H1 (cell line): ENCODE measurements around the gene ADD1. TPM values are rescaled to one million over a fixed set of nuclear protein-coding genes. Genes with fewer than 3 reads are reported as not detected.

Source experiments
- CTCF ChIA-PET: fragments of 300-600 bp; sonication (Branson Sonifier 250); formaldehyde crosslinking; loops from one replicate; lab custom pipeline; 2021; ENCODE audit not compliant: partially characterized antibody; lab: Charles Lee
- POLR2A ChIA-PET: fragments of 300-600 bp; sonication (Branson Sonifier 250); formaldehyde crosslinking; loops from one replicate; lab custom pipeline; 2021; ENCODE audit warnings: inconsistent platforms; ENCODE audit not compliant: partially characterized antibody; lab: Charles Lee
- DNase-seq, 2 experiments: peaks; one replicate each; pipeline versions ENCODE4 v3.0.0 to v3.0.0-alpha.2; 2010 to 2022; ENCODE audit warnings: low spot score in 2 of 2, low read depth in 1 of 2, mixed read lengths in 1 of 2
- FAIRE-seq: peaks from 2 replicates; lab custom pipeline; 2011; peaks lifted over from hg19 to GRCh38; lab: Jason Lieb, UNC
- H2AFZ ChIP-seq: 2 replicates; pipeline ENCODE4 v1.8.1; 2012; ENCODE audit warnings: low read length, inconsistent platforms
- H2AK5ac ChIP-seq: 2 replicates; pipeline ENCODE4 v1.6.1; 2013; ENCODE audit warnings: low read depth, low read length
- H2BK120ac ChIP-seq: replicated peaks from 2 replicates; pipeline ENCODE3; 2013; ENCODE audit warnings: low read depth, low read length, inconsistent platforms
- H2BK12ac ChIP-seq: 2 replicates; pipeline ENCODE4 v1.6.1; 2013; ENCODE audit warnings: low read depth, low read length
- H2BK15ac ChIP-seq: 2 replicates; pipeline ENCODE4 v1.6.1; 2013; ENCODE audit warnings: low read length
- H2BK20ac ChIP-seq: 2 replicates; pipeline ENCODE4 v1.6.1; 2013; ENCODE audit warnings: low read length
- H2BK5ac ChIP-seq: 2 replicates; pipeline ENCODE4 v1.6.1; 2013; ENCODE audit warnings: low read depth, low read length
- H3K14ac ChIP-seq: 2 replicates; pipeline ENCODE4 v1.6.1; 2013; ENCODE audit warnings: inconsistent platforms; ENCODE audit not compliant: insufficient read length
- H3K18ac ChIP-seq: 2 replicates; pipeline ENCODE4 v1.6.1; 2013; ENCODE audit warnings: low read length; ENCODE audit errors: extremely low read depth
- H3K23ac ChIP-seq: 2 replicates; pipeline ENCODE4 v1.6.1; 2013; ENCODE audit warnings: inconsistent platforms; ENCODE audit not compliant: insufficient read length
- H3K23me2 ChIP-seq: 2 replicates; pipeline ENCODE4 v1.6.1; 2013; ENCODE audit warnings: low read depth, low read length
- H3K27ac ChIP-seq: 2 replicates; pipeline ENCODE4 v1.6.1; 2011; ENCODE audit warnings: low read depth, low read length, inconsistent platforms
- H3K27me3 ChIP-seq, 4 experiments: replicated peaks in 1 of 4; 1 replicate in 1 of 4; 2 replicates in 3 of 4; pipeline versions ENCODE4 v1.6.1 to v1.8.1; 2011 to 2013; ENCODE audit warnings: low read length in 3 of 4, mild to moderate bottlenecking in 3 of 4, inconsistent platforms in 2 of 4, mixed read lengths in 2 of 4, moderate library complexity in 1 of 4; ENCODE audit not compliant: control insufficient read depth in 3 of 4, insufficient read depth in 3 of 4; ENCODE audit errors: extremely low read depth in 1 of 4
- H3K36me3 ChIP-seq, 4 experiments: 2 replicates each; pipeline versions ENCODE4 v1.6.1 to v1.8.1; 2011 to 2013; ENCODE audit warnings: mild to moderate bottlenecking in 4 of 4, low read length in 3 of 4, moderate library complexity in 2 of 4, control low read depth in 1 of 4, inconsistent platforms in 1 of 4; ENCODE audit not compliant: insufficient read depth in 4 of 4, control insufficient read depth in 2 of 4
- H3K4ac ChIP-seq: replicated peaks from 2 replicates; pipeline ENCODE3; 2013; ENCODE audit warnings: low read length, low read depth, mixed read lengths, inconsistent platforms; ENCODE audit not compliant: insufficient read length
- H3K4me1 ChIP-seq, 4 experiments: replicated peaks in 1 of 4; 1 replicate in 1 of 4; 2 replicates in 3 of 4; pipeline versions ENCODE4 v1.6.1 to v1.8.1; 2011 to 2013; ENCODE audit warnings: low read length in 3 of 4, inconsistent platforms in 2 of 4, mixed read lengths in 1 of 4; ENCODE audit not compliant: insufficient read depth in 4 of 4, control insufficient read depth in 3 of 4
- H3K4me2 ChIP-seq, 2 experiments: 2 replicates each; pipeline versions ENCODE4 v1.6.1 to v1.8.1; 2011 to 2013; ENCODE audit warnings: low read depth in 2 of 2, low read length in 2 of 2, control low read depth in 1 of 2, inconsistent platforms in 1 of 2, mild to moderate bottlenecking in 1 of 2; ENCODE audit not compliant: insufficient read depth in 1 of 2
- H3K4me3 ChIP-seq, 4 experiments: fragments of 200-600, 300-600 bp in 1 of 4; sonication (generic), shearing (Covaris generic), sonication (Bioruptor Twin) in 1 of 4; 2 replicates each; pipeline versions ENCODE4 v1.5.1 to v1.8.1; 2011 to 2016; ENCODE audit warnings: low read length in 4 of 4, low read depth in 3 of 4, control low read depth in 2 of 4, inconsistent platforms in 2 of 4, mild to moderate bottlenecking in 2 of 4, mixed read lengths in 1 of 4, moderate library complexity in 1 of 4; ENCODE audit not compliant: insufficient read depth in 2 of 4; ENCODE audit errors: extremely low read depth in 1 of 4
- H3K56ac ChIP-seq: replicated peaks from 2 replicates; pipeline ENCODE3; 2013; ENCODE audit warnings: low read depth, mild to moderate bottlenecking, mixed read lengths, low read length, inconsistent platforms; ENCODE audit not compliant: insufficient read length
- H3K79me1 ChIP-seq: 2 replicates; pipeline ENCODE4 v1.6.1; 2013; ENCODE audit warnings: low read depth, low read length, control low read depth
- H3K79me2 ChIP-seq, 2 experiments: 2 replicates each; pipeline versions ENCODE4 v1.6.1 to v1.8.1; 2012 to 2013; ENCODE audit warnings: low read length in 2 of 2, mild to moderate bottlenecking in 2 of 2, inconsistent platforms in 1 of 2; ENCODE audit not compliant: insufficient read depth in 2 of 2, control insufficient read depth in 1 of 2
- H3K9ac ChIP-seq, 4 experiments: replicated peaks in 1 of 4; 1 replicate in 1 of 4; 2 replicates in 3 of 4; pipeline versions ENCODE4 v1.6.1 to v1.8.1; 2011 to 2013; ENCODE audit warnings: low read depth in 3 of 4, low read length in 3 of 4, control low read depth in 2 of 4, mild to moderate bottlenecking in 2 of 4, moderate library complexity in 2 of 4, inconsistent platforms in 1 of 4; ENCODE audit errors: extremely low read depth in 1 of 4
- H3K9me3 ChIP-seq, 2 experiments: 2 replicates each; pipeline versions ENCODE4 v1.6.1 to v1.8.1; 2012 to 2013; ENCODE audit warnings: mild to moderate bottlenecking in 2 of 2, moderate library complexity in 2 of 2, control low read depth in 1 of 2, inconsistent platforms in 1 of 2, low read depth in 1 of 2, low read length in 1 of 2, mixed read lengths in 1 of 2; ENCODE audit not compliant: insufficient read depth in 2 of 2
- H4K20me1 ChIP-seq, 2 experiments: replicated peaks in 1 of 2; 2 replicates each; pipeline versions ENCODE3 to v1.8.1; 2011 to 2013; ENCODE audit warnings: inconsistent platforms in 2 of 2, low read length in 2 of 2, mild to moderate bottlenecking in 1 of 2; ENCODE audit not compliant: insufficient read depth in 2 of 2, control insufficient read depth in 1 of 2
- H4K5ac ChIP-seq: 2 replicates; pipeline ENCODE4 v1.6.1; 2013; ENCODE audit warnings: low read length, low read depth, mixed read lengths, inconsistent platforms; ENCODE audit not compliant: insufficient read length
- H4K8ac ChIP-seq: 2 replicates; pipeline ENCODE4 v1.8.0; 2013; ENCODE audit warnings: mild to moderate bottlenecking, moderate library complexity, low read length, inconsistent platforms; ENCODE audit not compliant: insufficient read depth; ENCODE audit errors: extremely low read depth
- H4K91ac ChIP-seq: replicated peaks from 2 replicates; pipeline ENCODE3; 2013; ENCODE audit warnings: low read length, mixed read lengths, inconsistent platforms; ENCODE audit not compliant: insufficient read length
- EGR1 ChIP-seq: IDR thresholded peaks from 2 replicates; pipeline ENCODE4 v1.6.1; 2011; ENCODE audit warnings: low read depth, low read length, borderline replicate concordance
- POLR2AphosphoS5 ChIP-seq: IDR thresholded peaks from 2 replicates; pipeline ENCODE4 v1.6.1; 2011; ENCODE audit warnings: low read depth, low read length
- SP2 ChIP-seq: IDR thresholded peaks from 2 replicates; pipeline ENCODE4 v1.6.1; 2012; ENCODE audit warnings: mild to moderate bottlenecking, low read length, inconsistent platforms
- WGBS, 2 experiments: shearing (Covaris generic) in 1 of 2; methylation state at CpG; one replicate each; pipeline versions ENCODE4 v1.1.6 to v1.1.7; 2013 to 2015; ENCODE audit warnings: low lambda C conversion rate in 2 of 2, mixed read lengths in 2 of 2, inconsistent platforms in 1 of 2, low coverage in 1 of 2, missing lambda C conversion rate in 1 of 2; ENCODE audit not compliant: insufficient replicate concordance in 2 of 2, insufficient coverage in 1 of 2, insufficient read length in 1 of 2; ENCODE audit errors: extremely low coverage in 1 of 2, missing lambda C conversion rate in 1 of 2; 5-methylcytosine and 5-hydroxymethylcytosine counted together
- polyA plus RNA-seq, 7 experiments: library from polyadenylated mRNA; depleted of rRNA in 3 of 7; stranded (reverse) in 5 of 7; unstranded in 2 of 7; fragments of >200 nt in 5 of 7; fragments of 200-250 nt in 2 of 7; gene quantifications; 1 replicate in 5 of 7; 2 replicates in 1 of 7; 4 replicates in 1 of 7; pipeline versions ENCODE4 v1.2.1 to v1.2.3, GENCODE V29; 2011 to 2013; ENCODE audit warnings: missing spikeins in 2 of 7, mixed read lengths in 2 of 7
- total RNA-seq: library from RNA; stranded (reverse); fragmentation: NEBNext Ultra II Directional; extraction: Animal tissue kit (Norgen Biotek cat#: 25700); gene quantifications from 2 replicates; pipeline ENCODE4 v1.2.1, GENCODE V29; 2021

ADD1 gene
- total and polyA plus RNA-seq, 2 of the 8 experiments (the other 6 are each of a cell fraction or from before 2014, with no cell fraction given) = 113 to 143 TPM

DNA sequence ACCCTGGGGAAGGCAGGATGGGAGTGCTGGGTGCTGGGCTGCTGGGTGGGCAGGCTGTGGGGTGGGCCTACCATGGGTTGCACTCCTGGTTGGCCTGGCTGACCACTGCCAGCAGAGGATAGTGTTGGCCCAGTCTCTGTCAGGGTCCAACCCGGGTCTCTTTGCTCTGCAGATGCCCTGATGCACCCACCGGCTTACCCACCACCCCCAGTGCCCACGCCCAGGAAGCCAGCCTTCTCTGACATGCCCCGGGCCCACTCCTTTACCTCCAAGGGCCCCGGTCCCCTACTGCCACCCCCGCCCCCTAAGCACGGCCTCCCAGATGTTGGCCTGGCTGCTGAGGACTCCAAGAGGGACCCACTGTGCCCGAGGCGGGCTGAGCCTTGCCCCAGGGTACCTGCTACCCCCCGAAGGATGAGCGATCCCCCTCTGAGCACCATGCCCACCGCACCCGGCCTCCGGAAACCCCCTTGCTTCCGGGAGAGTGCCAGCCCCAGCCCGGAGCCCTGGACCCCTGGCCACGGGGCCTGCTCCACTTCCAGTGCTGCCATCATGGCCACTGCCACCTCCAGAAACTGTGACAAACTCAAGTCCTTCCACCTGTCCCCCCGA lies 14.2 kb upstream of the ADD1 start:
- H2BK20ac ChIP-seq = no peak overlapping the region
- no peak for FAIRE-seq
- ChIA-PET CTCF (no interaction called here), POLR2A (no interaction called here)
- no peaks in the 10 kb centered on the region for H3K9me3 ChIP-seq
- no peak overlapping the region for H3K27ac ChIP-seq
- no peak overlapping the region for H3K23ac ChIP-seq
- no peak overlapping the region for H2AK5ac ChIP-seq
- H4K5ac ChIP-seq = no peak overlapping the region
- H3K27me3 ChIP-seq = no peaks in the 10 kb centered on the region
- no peak overlapping the region for H3K18ac ChIP-seq
- no peaks in the 10 kb centered on the region for H3K4me1 ChIP-seq
- no peak overlapping the region for H2AFZ ChIP-seq
- no peak overlapping the region for H3K4ac ChIP-seq
- H3K23me2 ChIP-seq = no peaks in the 10 kb centered on the region
- H2BK15ac ChIP-seq = no peak overlapping the region
- no peak overlapping the region for H4K91ac ChIP-seq
- no peak for DNase-seq
- H3K79me2 ChIP-seq = no peaks in the 10 kb centered on the region
- H3K4me3 ChIP-seq = no peak overlapping the region
- H2BK12ac ChIP-seq = no peak overlapping the region
- H3K56ac ChIP-seq = no peak overlapping the region
- no peak overlapping the region for H3K4me2 ChIP-seq
- no peak overlapping the region for H3K14ac ChIP-seq
- H3K9ac ChIP-seq = no peak overlapping the region
- H2BK5ac ChIP-seq = no peak overlapping the region
- peaks cover 0 to 50% (median 35%) of the 10 kb centered on the region in 4 experiments for H3K36me3 ChIP-seq
- H3K79me1 ChIP-seq = no peaks in the 10 kb centered on the region
- no peak overlapping the region for H2BK120ac ChIP-seq
- H4K8ac ChIP-seq = no peak overlapping the region
- peaks cover 0 to 18% of the 10 kb centered on the region in 2 experiments for H4K20me1 ChIP-seq
- WGBS, 2 experiments = 88% methylated on average over 5 of the region's 18 CpGs; no CpG with 5 or more reads in 1 of the 2 experiments
- TF ChIP-seq POLR2AphosphoS5 = no peak
- TF ChIP-seq SP2 = no peak
- TF ChIP-seq EGR1 = no peak
